C4-2B (cell line): Measurements from ENCODE around the gene MIEF1.

ENCODE experiments used
- CTCF ChIP-seq: fragments of 450-650 bp; conservative IDR thresholded peaks from 2 replicates; pipeline ENCODE4 v1.5.1; 2017; ENCODE audit warnings: mild to moderate bottlenecking
- ZFX ChIP-seq: fragments of 450-650 bp; IDR thresholded peaks from 2 replicates; pipeline ENCODE4 v1.6.1; 2017

- TF ChIP-seq CTCF, result no peak
- no peak for TF ChIP-seq ZFX
These were observed 32.0 kb downstream of the MIEF1 start for GRCh38 chr22:39534092-39534506.
